ENCODE data around the gene PLCG1. TPM values are rescaled to one million over a fixed set of nuclear protein-coding genes. Genes with fewer than 3 reads are reported as not detected.

The PLCG1 gene
- total RNA-seq, 1 experiment from 2014 or later = 45.6 TPM

GRCh38 chr20:41176711-41177552 lies 39.6 kb downstream of the PLCG1 start:
- H3K4me1 ChIP-seq (ENCODE audit: control insufficient read depth in 1 of 2, insufficient read depth in 2 of 2, low read length in 2 of 2) = peaks cover 3 to 16% of the 10 kb centered on the region in 2 experiments; a peak in 3 of 4 replicates
- H3K27ac ChIP-seq (ENCODE audit: low read depth, low read length) = no peak overlapping the region
- no peak overlapping the region for H2AFZ ChIP-seq (ENCODE audit: low read depth, low read length, poor library complexity, severe bottlenecking)
- H4K20me1 ChIP-seq (ENCODE audit: insufficient read depth) = no peaks in the 10 kb centered on the region
- H3K4me2 ChIP-seq (ENCODE audit: low read length) = peak overlapping the region; percentile 45
- no peak for DNase-seq (ENCODE audit: low read depth, low spot score)
- H3K9me3 ChIP-seq (ENCODE audit: control insufficient read depth in 1 of 2, insufficient read depth in 1 of 2, low read depth in 1 of 2, low read length in 2 of 2) = no peaks in the 10 kb centered on the region
- no peak overlapping the region for H3K9ac ChIP-seq (ENCODE audit: low read length)
- TF ChIP-seq POLR2A (IDR thresholded peaks at IDR 0.05; ENCODE audit: borderline replicate concordance, extremely low read depth, insufficient read depth, insufficient read length) = no peak
- no peak for TF ChIP-seq YY1 (IDR thresholded peaks at IDR 0.05; ENCODE audit: extremely low read depth, insufficient replicate concordance, low read depth, low read length)
- no peak for TF ChIP-seq EZH2 (IDR thresholded peaks at IDR 0.05)
- no peak for TF ChIP-seq ATF3 (IDR thresholded peaks at IDR 0.05)
- TF ChIP-seq SRF (IDR thresholded peaks at IDR 0.05; ENCODE audit: low read depth) = no peak
- no peak for TF ChIP-seq JUND (IDR thresholded peaks at IDR 0.05)
- no peak for TF ChIP-seq ZBTB33 (IDR thresholded peaks at IDR 0.05; ENCODE audit: extremely low read depth, insufficient replicate concordance, low read length)
- TF ChIP-seq CBX3 (IDR thresholded peaks at IDR 0.05; ENCODE audit: low read depth) = no peak
- no peak for TF ChIP-seq EZH2phosphoT487 (IDR thresholded peaks at IDR 0.05; ENCODE audit: borderline replicate concordance)
- no peak for TF ChIP-seq POLR2AphosphoS5 (IDR thresholded peaks at IDR 0.05; ENCODE audit: low read depth, low read length)
- no peak for TF ChIP-seq ZNF274 (IDR thresholded peaks at IDR 0.05; ENCODE audit: low read depth, low read length)
- no peak for TF ChIP-seq TCF7L2 (IDR thresholded peaks at IDR 0.05; ENCODE audit: borderline replicate concordance, extremely low read depth, insufficient read depth, insufficient read length)
- TF ChIP-seq CTCF (IDR thresholded peaks at IDR 0.05 in 2 of 3, conservative IDR thresholded peaks at IDR 0.05 in 1 of 3; ENCODE audit: borderline replicate concordance in 1 of 3, insufficient read depth in 1 of 3, low read depth in 2 of 3, low read length in 2 of 3) = no peak
- no peak for TF ChIP-seq REST (IDR thresholded peaks at IDR 0.05; ENCODE audit: low read depth)
- TF ChIP-seq FOSL1 (IDR thresholded peaks at IDR 0.05; ENCODE audit: low read depth) = no peak
- no peak for TF ChIP-seq SP1 (IDR thresholded peaks at IDR 0.05; ENCODE audit: low read depth)
- TF ChIP-seq ELF1 (IDR thresholded peaks at IDR 0.05; ENCODE audit: borderline replicate concordance, low read depth) = no peak
- no peak for TF ChIP-seq RAD21 (IDR thresholded peaks at IDR 0.05; ENCODE audit: low read depth)
- no peak for TF ChIP-seq ZFX (IDR thresholded peaks at IDR 0.05)
- intact Hi-C loops (cut with micrococcal nuclease) = no loop called here
- H3K36me3 ChIP-seq (ENCODE audit: control insufficient read depth in 1 of 2, insufficient read depth in 2 of 2, low read length in 2 of 2) = peaks cover 12 to 14% of the 10 kb centered on the region in 2 experiments; a peak in 3 of 4 replicates
- ChIA-PET POLR2A (no interaction called here), RAD21 (ENCODE audit: low non-redundant PET in 1 of 2, low total read pairs in 2 of 2, uncharacterized antibody in 2 of 2, unreplicated experiment in 2 of 2) (no interaction called here), CTCF (interaction anchor here (1.2 to 1.3 kb wide), 2 partner anchors 55 to 164 kb away, joined by 3 to 4 read pairs; partner anchors contain the start of gene LPIN3)
- no peaks in the 10 kb centered on the region for H3K27me3 ChIP-seq (ENCODE audit: insufficient read depth, low read length)
- ATAC-seq = no peak
- H3K9me2 ChIP-seq (ENCODE audit: insufficient read depth) = no peaks in the 10 kb centered on the region
- H3K4me3 ChIP-seq (replicated peaks in 1 of 2; ENCODE audit: low read depth in 1 of 2, low read length in 2 of 2) = no peak overlapping the region
- no TSS peak for BruUV-seq (replicated peaks)
- no peaks in the 10 kb centered on the region for H3K79me2 ChIP-seq (ENCODE audit: insufficient read depth, low read length)
